ENCODE results near the gene PPP2R2D.
"Not testable (repeated sequence)": the region's sequence is repeated elsewhere in the genome, so short reads cannot be mapped to it uniquely, and the experiment has no call there.

Gene PPP2R2D

DNA sequence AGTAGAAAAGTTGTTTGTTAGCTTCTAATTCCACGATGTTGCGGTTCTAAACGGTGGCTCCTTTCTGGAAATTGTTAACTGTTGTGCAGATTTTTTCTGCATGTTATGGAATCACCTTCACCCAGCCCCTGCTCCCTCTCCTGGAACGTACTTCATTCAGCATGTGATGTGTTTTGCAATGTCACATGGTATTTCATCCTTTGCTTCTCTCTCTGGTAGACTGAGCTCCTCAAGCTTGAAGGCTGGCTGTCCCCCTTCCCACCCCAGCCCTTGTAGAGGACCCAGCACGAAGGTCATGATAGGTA lies 4.4 kb downstream of the PPP2R2D start:
- H3K9me3 Mint-ChIP-seq = no peaks in the 10 kb centered on the region
- DNase-seq (no peak), ATAC-seq (no peak)
- no peaks in the 10 kb centered on the region for H3K27me3 Mint-ChIP-seq
- H3K27ac Mint-ChIP-seq = peak overlapping the region; percentile 47
- peaks cover 28% of the 10 kb centered on the region for H3K36me3 Mint-ChIP-seq (ENCODE audit: low read depth)
- peaks cover 80% of the 10 kb centered on the region for H3K4me1 Mint-ChIP-seq
- H3K4me3 Mint-ChIP-seq = no peak overlapping the region

DNA sequence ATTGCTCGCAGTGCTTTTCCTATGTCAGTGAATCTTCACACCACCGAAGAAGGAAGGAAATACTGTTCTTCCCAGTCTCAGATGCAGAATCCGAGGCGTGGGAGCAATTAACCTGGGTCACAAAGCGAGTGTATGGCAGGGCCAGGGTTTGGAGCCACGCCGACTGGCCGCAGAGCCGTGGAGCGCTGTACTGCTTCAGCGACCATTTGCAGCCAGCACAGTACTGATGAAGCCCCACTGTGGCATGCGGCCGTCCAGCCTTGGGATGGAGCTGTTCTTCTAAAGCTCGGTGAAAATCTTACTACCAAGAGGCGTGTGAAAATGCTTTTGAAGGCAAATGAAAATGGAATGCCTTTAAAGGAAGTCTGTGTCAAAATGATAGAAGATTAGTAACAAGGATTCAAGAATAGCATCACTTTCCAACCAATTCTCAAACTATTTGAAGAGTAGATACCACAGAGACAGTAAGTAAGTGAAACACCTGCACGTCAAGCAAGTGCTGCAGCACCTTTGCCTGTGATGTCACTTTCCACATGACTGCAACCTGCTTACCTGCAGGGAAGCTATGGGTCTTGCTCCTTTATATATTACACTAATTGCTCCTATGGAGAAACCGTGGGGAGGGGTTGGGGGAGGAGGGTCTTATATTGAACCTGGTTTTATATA lies 4.9 kb downstream of the PPP2R2D start:
- Mint-ChIP-seq H3K36me3 (ENCODE audit: low read depth) (peaks cover 30% of the 10 kb centered on the region), H3K27ac (peak overlapping the region; percentile 67), H3K4me3 (no peak overlapping the region), H3K27me3 (no peaks in the 10 kb centered on the region), H3K4me1 (peaks cover 82% of the 10 kb centered on the region), H3K9me3 (no peaks in the 10 kb centered on the region)
- ATAC-seq = no peak
- no peak for DNase-seq

DNA sequence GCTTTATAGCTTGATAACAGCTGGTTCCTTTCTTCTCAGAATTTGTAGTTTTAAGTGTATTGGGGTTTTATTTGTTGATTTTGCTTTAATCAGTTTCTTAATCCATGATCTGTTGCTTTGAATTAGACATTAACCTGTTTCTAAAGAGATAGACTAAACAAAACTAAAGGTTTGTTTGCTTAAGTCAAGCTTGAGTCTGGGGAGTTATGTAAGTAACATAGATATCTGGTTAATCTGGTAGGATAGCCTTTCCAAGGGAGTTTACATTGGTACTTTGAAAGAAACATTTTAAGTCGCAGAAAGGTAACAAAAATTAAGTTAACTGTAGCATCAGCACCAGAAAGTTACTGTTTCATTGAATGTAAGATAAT lies 5.4 kb downstream of the PPP2R2D start:
- Mint-ChIP-seq H3K27ac (peak overlapping the region; percentile 67), H3K9me3 (no peaks in the 10 kb centered on the region), H3K4me1 (peaks cover 83% of the 10 kb centered on the region), H3K36me3 (ENCODE audit: low read depth) (peaks cover 31% of the 10 kb centered on the region), H3K4me3 (no peak overlapping the region), H3K27me3 (no peaks in the 10 kb centered on the region)
- ATAC-seq (no peak), DNase-seq (no peak)

DNA sequence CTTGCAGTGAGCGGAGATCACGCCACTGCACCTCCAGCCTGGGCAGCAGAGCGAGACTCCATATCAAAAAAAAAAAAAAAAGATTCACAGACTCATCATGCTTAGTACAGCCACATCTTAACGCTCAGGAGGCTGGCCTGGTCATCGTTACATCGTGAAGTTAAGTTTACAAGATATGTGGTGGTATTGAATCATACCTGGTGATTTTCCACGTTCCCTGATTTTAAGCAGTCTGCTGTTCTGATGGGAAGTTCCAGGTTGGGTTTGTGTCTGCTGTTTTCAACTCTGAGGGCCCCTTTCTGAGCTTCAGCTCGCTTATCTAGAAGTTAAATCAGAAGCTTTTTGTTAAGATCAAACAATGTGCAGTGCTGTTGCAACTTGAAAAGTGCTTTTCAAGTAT lies 6.9 kb downstream of the PPP2R2D start:
- H3K4me3 Mint-ChIP-seq = peak overlapping the region; percentile 11
- peaks cover 77% of the 10 kb centered on the region for H3K4me1 Mint-ChIP-seq
- peaks cover 43% of the 10 kb centered on the region for H3K36me3 Mint-ChIP-seq (ENCODE audit: low read depth)

DNA sequence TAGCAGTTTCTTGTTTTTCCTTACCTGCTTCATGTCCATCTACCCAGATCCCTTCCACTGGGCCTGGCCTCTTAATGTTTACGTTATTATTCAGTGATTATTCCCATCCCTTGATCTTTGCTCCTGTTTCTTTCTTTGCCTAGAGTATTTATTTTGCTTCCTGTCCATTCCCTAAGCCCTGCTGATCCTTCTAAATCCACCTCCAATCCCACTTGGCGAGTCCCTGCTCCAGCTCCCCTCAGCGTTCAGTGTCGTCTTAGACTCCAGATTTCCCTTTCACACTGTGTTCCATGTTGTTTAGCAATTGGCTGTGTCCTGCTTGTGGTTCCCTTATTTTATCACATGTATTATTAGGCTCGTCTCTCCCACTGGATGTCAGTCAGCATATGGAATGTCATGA lies 7.3 kb downstream of the PPP2R2D start:
- H3K36me3 Mint-ChIP-seq (ENCODE audit: low read depth) = peaks cover 45% of the 10 kb centered on the region
- H3K4me3 Mint-ChIP-seq = no peak overlapping the region
- H3K27ac Mint-ChIP-seq = peak overlapping the region; percentile 59
- H3K4me1 Mint-ChIP-seq = peaks cover 76% of the 10 kb centered on the region
- ATAC-seq = no peak
- DNase-seq = no peak
- no peaks in the 10 kb centered on the region for H3K9me3 Mint-ChIP-seq
- H3K27me3 Mint-ChIP-seq = no peaks in the 10 kb centered on the region

More for the DNA sequence above, 6.9 kb downstream of the PPP2R2D start:
- no peaks in the 10 kb centered on the region for H3K9me3 Mint-ChIP-seq
- DNase-seq (no peak), ATAC-seq (peak; percentile 17)
- H3K27ac Mint-ChIP-seq = peak overlapping the region; percentile 59
- no peaks in the 10 kb centered on the region for H3K27me3 Mint-ChIP-seq

DNA sequence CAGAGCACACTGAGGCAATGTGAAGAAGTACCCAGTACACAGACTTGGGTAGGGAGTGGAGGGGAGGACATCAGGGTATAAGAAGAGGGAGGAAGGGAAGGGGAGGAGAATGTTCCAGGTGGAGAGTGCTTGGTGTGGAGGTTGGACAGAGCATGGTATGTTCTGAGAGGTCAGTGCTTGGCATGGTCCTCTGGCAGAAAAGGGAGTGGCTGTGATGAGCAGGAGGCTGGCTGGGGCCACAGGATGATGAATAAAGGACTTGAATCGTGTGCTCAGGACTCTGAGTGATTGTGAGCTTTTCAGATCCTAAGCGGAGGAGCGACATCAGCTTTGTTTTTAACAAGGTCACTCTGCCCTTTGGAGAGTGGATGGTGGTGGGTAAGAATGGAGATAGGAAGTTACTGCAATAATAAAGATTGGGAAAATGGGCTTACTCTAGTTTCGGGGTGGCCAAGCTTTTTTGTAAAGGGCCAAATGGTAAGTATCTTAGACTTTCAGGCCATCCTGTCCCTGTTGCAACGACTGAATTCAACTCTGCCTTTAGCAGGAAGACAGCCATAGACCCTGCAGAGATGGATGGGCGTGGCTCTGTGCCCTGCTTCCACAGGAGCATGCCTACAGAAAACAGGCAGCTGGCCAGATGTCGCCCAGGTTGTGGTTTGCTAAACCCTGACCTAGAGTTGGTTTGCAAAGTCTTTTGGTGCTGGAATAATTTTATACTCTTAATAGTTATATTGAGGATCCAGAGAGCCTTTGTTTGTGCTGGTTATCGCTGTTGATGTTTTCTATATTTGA lies 8.4 kb downstream of the PPP2R2D start:
- no peak for ATAC-seq
- Mint-ChIP-seq H3K4me1 (peaks cover 76% of the 10 kb centered on the region), H3K9me3 (no peaks in the 10 kb centered on the region), H3K4me3 (no peak overlapping the region), H3K27me3 (no peaks in the 10 kb centered on the region), H3K36me3 (ENCODE audit: low read depth) (peaks cover 51% of the 10 kb centered on the region), H3K27ac (no peak overlapping the region)
- DNase-seq = no peak

DNA sequence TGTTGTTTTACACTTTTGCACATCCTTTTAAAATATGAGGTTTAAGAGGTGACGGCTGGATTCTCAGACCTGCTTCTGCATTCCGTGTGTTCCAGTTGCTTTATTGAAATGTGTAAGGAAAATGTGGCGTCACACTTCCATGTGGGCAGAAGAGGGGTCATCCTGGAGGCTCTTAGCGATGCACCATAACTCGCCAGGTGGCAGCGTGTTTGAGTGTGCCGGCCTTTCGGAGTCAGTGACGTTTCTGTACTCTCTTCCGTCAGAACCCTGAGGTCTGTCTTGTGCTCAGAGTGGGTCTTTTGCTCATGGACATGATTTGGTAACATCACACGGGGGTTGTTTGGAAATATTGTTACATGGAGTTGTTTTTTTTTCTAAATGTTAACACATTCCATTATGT lies 9.1 kb downstream of the PPP2R2D start:
- peaks cover 52% of the 10 kb centered on the region for H3K36me3 Mint-ChIP-seq (ENCODE audit: low read depth)

DNA sequence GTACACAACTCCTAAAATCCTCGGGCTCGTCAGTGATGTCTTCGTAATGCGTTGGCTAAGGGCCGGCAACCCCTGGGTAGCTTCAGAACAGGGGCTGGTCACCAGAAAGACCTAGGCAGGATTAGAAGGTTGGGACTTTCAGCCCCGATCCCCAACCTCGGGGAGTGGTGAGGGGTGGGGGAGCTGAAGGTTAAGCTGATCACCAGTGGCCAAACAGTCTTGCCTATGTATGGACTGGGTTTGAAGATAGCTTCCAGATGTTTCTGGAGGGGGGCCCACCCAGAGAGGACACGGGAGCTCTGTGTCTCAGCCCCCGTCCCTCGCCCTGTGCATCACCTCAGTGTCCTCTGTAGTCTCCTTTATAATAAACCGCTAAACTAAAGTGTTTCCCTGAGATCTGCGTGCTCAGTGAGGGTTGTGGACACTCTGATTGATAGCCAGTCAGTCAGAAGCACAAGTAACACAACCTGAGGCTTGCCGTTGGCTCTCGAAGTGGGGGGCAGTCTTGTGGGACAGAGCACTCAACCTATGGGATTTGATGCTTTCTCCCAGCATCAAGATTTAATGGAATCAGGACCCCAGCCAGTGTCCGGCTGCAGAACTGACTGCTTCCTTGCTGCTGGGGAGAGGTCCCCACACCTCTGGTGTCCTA lies 10.0 kb downstream of the PPP2R2D start:
- ATAC-seq = no peak
- no peaks in the 10 kb centered on the region for H3K9me3 Mint-ChIP-seq
- H3K36me3 Mint-ChIP-seq (ENCODE audit: low read depth) = peaks cover 51% of the 10 kb centered on the region
- H3K4me3 Mint-ChIP-seq = no peak overlapping the region
- no peaks in the 10 kb centered on the region for H3K27me3 Mint-ChIP-seq
- no peak overlapping the region for H3K27ac Mint-ChIP-seq
- peaks cover 74% of the 10 kb centered on the region for H3K4me1 Mint-ChIP-seq
- no peak for DNase-seq

More for the DNA sequence above, 9.1 kb downstream of the PPP2R2D start:
- H3K4me3 Mint-ChIP-seq = no peak overlapping the region
- ATAC-seq (no peak), DNase-seq (no peak)
- no peaks in the 10 kb centered on the region for H3K27me3 Mint-ChIP-seq
- H3K9me3 Mint-ChIP-seq = no peaks in the 10 kb centered on the region
- H3K27ac Mint-ChIP-seq = no peak overlapping the region
- H3K4me1 Mint-ChIP-seq = peaks cover 76% of the 10 kb centered on the region

DNA sequence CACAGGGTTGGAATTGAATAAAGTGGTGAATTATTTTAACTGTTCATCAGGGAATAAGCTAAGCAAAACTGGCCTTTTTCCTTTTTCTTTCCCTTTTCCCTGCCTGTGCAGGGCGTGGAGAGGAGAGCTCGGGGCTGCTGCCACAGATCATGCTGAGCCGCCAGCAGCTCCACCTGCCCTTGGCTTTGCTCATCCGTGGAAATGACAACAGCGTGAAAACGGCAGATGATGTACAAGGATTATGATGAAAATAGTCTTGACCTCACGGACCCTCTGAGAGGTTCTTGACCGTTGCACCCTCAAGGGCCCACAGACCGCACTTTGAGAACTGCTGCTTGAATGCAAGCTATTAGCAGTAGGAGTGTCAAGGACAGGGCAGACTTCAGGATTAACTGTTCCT lies 10.6 kb downstream of the PPP2R2D start:
- ATAC-seq (no peak), DNase-seq (no peak)
- peaks cover 73% of the 10 kb centered on the region for H3K4me1 Mint-ChIP-seq
- H3K4me3 Mint-ChIP-seq = no peak overlapping the region
- no peak overlapping the region for H3K27ac Mint-ChIP-seq
- H3K36me3 Mint-ChIP-seq (ENCODE audit: low read depth) = peaks cover 49% of the 10 kb centered on the region
- no peaks in the 10 kb centered on the region for H3K27me3 Mint-ChIP-seq
- H3K9me3 Mint-ChIP-seq = no peaks in the 10 kb centered on the region

DNA sequence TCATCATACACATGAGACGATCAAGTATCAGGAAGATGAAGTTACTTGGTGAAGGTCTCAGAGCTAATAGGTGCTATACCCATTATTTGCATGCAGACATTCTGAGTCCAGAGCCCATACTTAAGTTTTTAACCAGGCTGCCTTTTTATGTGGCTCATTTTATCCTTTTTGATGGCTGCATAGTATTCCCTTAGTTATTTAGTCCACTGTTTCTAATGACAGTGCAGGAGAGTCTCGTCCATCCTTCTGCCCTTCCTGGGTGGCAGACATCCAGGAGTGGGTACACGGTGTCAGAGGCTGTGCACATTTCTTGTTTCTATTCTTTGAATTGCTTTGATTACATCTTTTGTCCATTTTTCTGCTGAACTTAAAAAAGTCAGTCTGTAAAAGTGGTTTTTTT lies 11.8 kb downstream of the PPP2R2D start:
- DNase-seq (no peak), ATAC-seq (no peak)
- H3K4me3 Mint-ChIP-seq = no peak overlapping the region
- peaks cover 72% of the 10 kb centered on the region for H3K4me1 Mint-ChIP-seq
- H3K27ac Mint-ChIP-seq = peak overlapping the region; percentile 49
- peaks cover 55% of the 10 kb centered on the region for H3K36me3 Mint-ChIP-seq (ENCODE audit: low read depth)
- H3K9me3 Mint-ChIP-seq = no peaks in the 10 kb centered on the region
- no peaks in the 10 kb centered on the region for H3K27me3 Mint-ChIP-seq

DNA sequence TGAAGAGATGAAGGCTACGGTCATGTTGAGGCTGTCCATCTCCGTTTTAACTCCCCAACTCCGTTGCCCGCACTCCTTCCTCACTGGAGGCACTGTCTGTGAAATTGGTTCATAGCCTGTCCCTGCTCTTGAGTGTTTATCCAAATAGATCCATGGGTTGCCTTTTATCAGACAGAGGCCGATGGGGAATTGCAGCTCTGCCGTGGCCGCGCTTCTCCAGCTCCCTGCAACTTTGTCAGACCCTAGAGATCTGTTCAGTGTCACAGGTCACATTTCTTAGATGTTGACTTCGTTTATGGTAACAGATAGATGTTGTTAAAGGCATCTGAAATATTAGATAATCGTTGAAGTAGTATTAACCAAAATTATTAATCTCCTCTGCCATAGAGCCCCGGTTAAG lies 14.7 kb downstream of the PPP2R2D start:
- H3K9me3 Mint-ChIP-seq = peaks cover 14% of the 10 kb centered on the region
- peaks cover 67% of the 10 kb centered on the region for H3K36me3 Mint-ChIP-seq (ENCODE audit: low read depth)
- no peak overlapping the region for H3K27ac Mint-ChIP-seq
- no peaks in the 10 kb centered on the region for H3K27me3 Mint-ChIP-seq
- no peak overlapping the region for H3K4me3 Mint-ChIP-seq
- DNase-seq = no peak
- ATAC-seq = no peak
- H3K4me1 Mint-ChIP-seq = peaks cover 70% of the 10 kb centered on the region

DNA sequence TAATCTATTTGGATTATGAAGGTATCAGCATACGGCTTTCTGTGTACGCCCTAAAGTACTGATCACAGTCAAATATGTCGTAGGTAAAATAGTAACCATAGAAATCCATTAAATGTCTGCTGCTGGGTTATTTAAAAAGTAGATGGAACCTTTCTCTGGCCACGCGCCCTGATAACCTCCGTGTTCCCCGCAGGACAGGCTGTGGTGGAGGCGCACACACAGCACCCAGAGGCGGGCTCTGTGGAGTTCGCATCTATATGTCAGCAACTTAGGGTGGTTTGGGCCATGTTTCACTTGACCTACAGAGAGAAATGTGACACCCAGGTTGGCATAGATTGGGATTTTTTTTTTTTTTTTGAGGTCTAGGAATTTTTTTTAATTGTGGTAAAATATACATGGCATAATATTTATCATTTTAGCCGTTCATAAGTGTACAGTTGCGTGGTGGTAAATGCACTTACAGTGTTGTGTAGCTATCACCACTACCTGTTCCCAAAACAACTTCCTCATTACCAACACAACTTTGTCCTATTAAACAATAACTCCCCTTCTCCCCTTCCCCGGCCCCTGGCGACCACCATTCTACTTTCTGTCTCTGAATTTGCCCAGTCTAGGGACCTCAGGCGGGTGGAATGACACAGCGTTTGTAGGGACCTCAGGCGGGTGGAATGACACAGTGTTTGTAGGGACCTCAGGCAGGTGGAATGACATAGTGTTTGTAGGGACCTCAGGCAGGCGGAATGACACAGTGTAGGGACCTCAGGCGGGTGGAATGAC lies 15.4 kb downstream of the PPP2R2D start:
- DNase-seq = no peak

DNA sequence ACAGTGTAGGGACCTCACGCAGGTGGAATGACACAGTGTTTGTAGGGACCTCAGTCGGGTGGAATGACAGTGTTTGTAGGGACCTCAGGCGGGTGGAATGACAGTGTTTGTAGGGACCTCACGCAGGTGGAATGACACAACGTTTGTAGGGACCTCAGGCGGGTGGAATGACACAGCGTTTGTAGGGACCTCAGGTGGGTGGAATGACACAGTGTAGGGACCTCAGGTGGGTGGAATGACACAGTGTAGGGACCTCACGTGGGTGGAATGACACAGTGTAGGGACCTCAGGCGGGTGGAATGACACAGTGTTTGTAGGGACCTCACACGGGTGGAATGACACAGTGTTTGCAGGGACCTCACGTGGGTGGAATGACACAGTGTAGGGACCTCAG lies 16.0 kb downstream of the PPP2R2D start:
- Mint-ChIP-seq H3K36me3 (ENCODE audit: low read depth) (peaks cover 73% of the 10 kb centered on the region), H3K27ac (peak overlapping the region; percentile 91), H3K4me1 (peaks cover 80% of the 10 kb centered on the region), H3K9me3 (peaks cover 22% of the 10 kb centered on the region)
- not testable (repeated sequence) for ATAC-seq, DNase-seq, H3K4me3 Mint-ChIP-seq, H3K27me3 Mint-ChIP-seq

More for the DNA sequence above, 15.4 kb downstream of the PPP2R2D start:
- Mint-ChIP-seq H3K4me1 (peaks cover 76% of the 10 kb centered on the region), H3K27ac (peak overlapping the region; percentile 91), H3K4me3 (no peak overlapping the region), H3K27me3 (no peaks in the 10 kb centered on the region), H3K9me3 (peaks cover 18% of the 10 kb centered on the region), H3K36me3 (ENCODE audit: low read depth) (peaks cover 73% of the 10 kb centered on the region)
- no peak for ATAC-seq

DNA sequence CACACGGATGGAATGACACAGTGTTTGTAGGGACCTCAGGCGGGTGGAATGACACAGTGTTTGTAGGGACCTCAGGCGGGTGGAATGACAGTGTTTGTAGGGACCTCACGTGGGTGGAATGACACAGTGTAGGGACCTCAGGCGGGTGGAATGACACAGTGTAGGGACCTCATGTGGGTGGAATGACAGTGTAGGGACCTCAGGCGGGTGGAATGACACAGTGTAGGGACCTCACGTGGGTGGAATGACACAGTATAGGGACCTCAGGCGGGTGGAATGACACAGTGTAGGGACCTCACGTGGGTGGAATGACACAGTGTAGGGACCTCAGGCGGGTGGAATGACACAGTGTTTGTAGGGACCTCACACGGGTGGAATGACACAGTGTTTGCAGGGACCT lies 16.7 kb downstream of the PPP2R2D start:
- H3K4me3 Mint-ChIP-seq, H3K27me3 Mint-ChIP-seq, ATAC-seq, DNase-seq: not testable (repeated sequence)
- H3K4me1 Mint-ChIP-seq = peaks cover 81% of the 10 kb centered on the region
- H3K27ac Mint-ChIP-seq = peak overlapping the region; percentile 91
- peaks cover 71% of the 10 kb centered on the region for H3K36me3 Mint-ChIP-seq (ENCODE audit: low read depth)
- peaks cover 22% of the 10 kb centered on the region for H3K9me3 Mint-ChIP-seq
